Gastrocnemius medialis (tissue), 4 donors: ENCODE results near the gene RBFOX2.

Experiments
- CTCF ChIP-seq, 5 experiments: fragments of 450-650 bp in 3 of 5; fragments of 200-600 bp in 2 of 5; sonication (generic) in 2 of 5; IDR thresholded peaks in 4 of 5; conservative IDR thresholded peaks in 1 of 5; 1 replicate in 4 of 5; 2 replicates in 1 of 5; pipeline ENCODE4 v1.5.1; 2016 to 2019; ENCODE audit warnings: antibody characterized with exemption in 5 of 5, mild to moderate bottlenecking in 3 of 5, moderate library complexity in 3 of 5
- POLR2A ChIP-seq, 2 donors: fragments of 450-650 bp; IDR thresholded peaks; one replicate each; pipeline ENCODE4 v1.6.1; 2017; ENCODE audit warnings: antibody characterized with exemption in 2 of 2, mild to moderate bottlenecking in 2 of 2, moderate library complexity in 2 of 2

GRCh38 chr22:35947794-35948425, 80.7 kb downstream of the RBFOX2 start:
- TF ChIP-seq CTCF (IDR thresholded peaks at IDR 0.05 in 4 of 5, conservative IDR thresholded peaks at IDR 0.05 in 1 of 5) (no peak), POLR2A (IDR thresholded peaks at IDR 0.05) (no peak)
